GF-D8 (cell line): ENCODE data around the gene SUGP1.

ENCODE experiments used
- DNase-seq: peaks from one replicate; lab custom pipeline; 2025; lab: John Stamatoyannopoulos, UW

Gene SUGP1

GRCh38 chr19:19229701-19230100 is 90.6 kb downstream of the SUGP1 start:
- no peak for DNase-seq

GRCh38 chr19:19227217-19227616 is 93.1 kb downstream of the SUGP1 start:
- DNase-seq, result no peak

GRCh38 chr19:19226663-19227062 is 93.6 kb downstream of the SUGP1 start:
- DNase-seq, result no peak

GRCh38 chr19:19226204-19226603 is 94.1 kb downstream of the SUGP1 start:
- no peak for DNase-seq
